CD4-positive, alpha-beta T cell (primary cell): ENCODE measurements around the gene PGRMC2. TPM values are rescaled to one million over a fixed set of nuclear protein-coding genes. Genes with fewer than 3 reads are reported as not detected.
"Not testable (repeated sequence)": the region's sequence is repeated elsewhere in the genome, so short reads cannot be mapped to it uniquely, and the experiment has no call there.

Experiments used
- ATAC-seq: fragments of 200-7000 bp; cut with Tn5 transposase; one replicate; pipeline ENCODE4 v1.10.0; 2022; ENCODE audit warnings: mild to moderate bottlenecking; ENCODE audit not compliant: poor library complexity
- CTCF ChIA-PET: fragments of 350-600 bp; sonication (Branson Sonifier 250); formaldehyde crosslinking; loops from one replicate; lab custom pipeline; 2021; ENCODE audit warnings: antibody characterized with exemption, inconsistent platforms; lab: Charles Lee
- POLR2A ChIA-PET: fragments of 350-600 bp; sonication (Branson Sonifier 250); formaldehyde crosslinking; loops from one replicate; lab custom pipeline; 2021; ENCODE audit warnings: antibody characterized with exemption, inconsistent platforms; lab: Charles Lee
- DNase-seq, 14 experiments: peaks; one replicate each; pipeline ENCODE4 v3.0.0-alpha.2; 2013 to 2020; ENCODE audit warnings: mixed read lengths in 2 of 14
- H3K27ac ChIP-seq, 2 donors: one replicate each; pipeline versions ENCODE4 v1.5.1 to v1.7.0; 2013; ENCODE audit warnings: low read length in 2 of 2, low read depth in 1 of 2, mild to moderate bottlenecking in 1 of 2
- H3K27me3 ChIP-seq, 2 experiments: 1 replicate in 1 of 2; 2 replicates in 1 of 2; pipeline versions ENCODE4 v1.6.1 to v1.7.0; 2013; ENCODE audit warnings: low read length in 2 of 2, control low read depth in 1 of 2, mild to moderate bottlenecking in 1 of 2, moderate library complexity in 1 of 2; ENCODE audit not compliant: insufficient read depth in 2 of 2, control insufficient read depth in 1 of 2
- H3K36me3 ChIP-seq: one replicate; pipeline ENCODE4 v1.6.1; 2013; ENCODE audit warnings: low read length, control low read depth; ENCODE audit not compliant: insufficient read depth
- H3K4me1 ChIP-seq: one replicate; pipeline ENCODE4 v1.6.1; 2013; ENCODE audit warnings: low read length, control low read depth; ENCODE audit not compliant: insufficient read depth
- H3K4me3 ChIP-seq: one replicate; pipeline ENCODE4 v1.5.1; 2013; ENCODE audit warnings: mild to moderate bottlenecking, low read length, moderate library complexity
- H3K9me3 ChIP-seq, 2 experiments: 1 replicate in 1 of 2; 2 replicates in 1 of 2; pipeline versions ENCODE4 v1.6.1 to v1.7.0; 2013; ENCODE audit warnings: low read length in 2 of 2, mild to moderate bottlenecking in 2 of 2, control low read depth in 1 of 2, moderate library complexity in 1 of 2; ENCODE audit not compliant: control insufficient read depth in 1 of 2, insufficient read depth in 1 of 2
- H3K27ac Mint-ChIP-seq: one replicate; pipeline ENCODE4 v1.8.0; 2020; ENCODE audit warnings: mixed read lengths
- H3K27me3 Mint-ChIP-seq: one replicate; pipeline ENCODE4 v1.8.0; 2021; ENCODE audit warnings: mixed read lengths
- H3K36me3 Mint-ChIP-seq: one replicate; pipeline ENCODE4 v1.8.0; 2021; ENCODE audit warnings: low read depth, mixed read lengths
- H3K4me1 Mint-ChIP-seq: one replicate; pipeline ENCODE4 v1.8.0; 2021; ENCODE audit warnings: low read depth, mixed read lengths
- H3K4me3 Mint-ChIP-seq: one replicate; pipeline ENCODE4 v1.8.0; 2020; ENCODE audit warnings: mild to moderate bottlenecking, mixed read lengths
- H3K9me3 Mint-ChIP-seq: one replicate; pipeline ENCODE4 v1.8.0; 2020; ENCODE audit warnings: mixed read lengths
- intact Hi-C, 2 experiments: fragments of 100-400 bp; cut with DNase I in 1 of 2; cut with micrococcal nuclease in 1 of 2; formaldehyde crosslinking; loops; one replicate each; pipeline versions ENCODE4 v1.15.1 to v1.9.0; 2023 to 2025; cut with DNase I, micrococcal nuclease
- total RNA-seq, 174 experiments: library from RNA in 2 of 174; stranded (reverse) in 2 of 174; gene quantifications; one replicate each; pipeline ENCODE4 v1.2.3 and lab custom pipeline; 2021 to 2026
- TF ChIP-seq, protein P1 (sequence below): fragments of 200-600 bp; IDR thresholded peaks from one replicate; pipeline ENCODE4 v1.8.0; 2022; ENCODE audit warnings: antibody characterized with exemption, mild to moderate bottlenecking

PGRMC2 gene
- total RNA-seq, 2 experiments from 2014 or later, result 92.8 to 99.9 TPM

- intact Hi-C loops, result no loop called here
- Mint-ChIP-seq H3K27me3 (peaks cover 3% of the 10 kb centered on the region), H3K36me3 (no peaks in the 10 kb centered on the region), H3K4me1 (no peaks in the 10 kb centered on the region), H3K27ac (no peak overlapping the region), H3K9me3 (peaks cover 7% of the 10 kb centered on the region), H3K4me3 (no peak overlapping the region)
- H3K27me3 ChIP-seq, result no peaks in the 10 kb centered on the region
- ATAC-seq, result no peak
- TF ChIP-seq, protein P1, sequence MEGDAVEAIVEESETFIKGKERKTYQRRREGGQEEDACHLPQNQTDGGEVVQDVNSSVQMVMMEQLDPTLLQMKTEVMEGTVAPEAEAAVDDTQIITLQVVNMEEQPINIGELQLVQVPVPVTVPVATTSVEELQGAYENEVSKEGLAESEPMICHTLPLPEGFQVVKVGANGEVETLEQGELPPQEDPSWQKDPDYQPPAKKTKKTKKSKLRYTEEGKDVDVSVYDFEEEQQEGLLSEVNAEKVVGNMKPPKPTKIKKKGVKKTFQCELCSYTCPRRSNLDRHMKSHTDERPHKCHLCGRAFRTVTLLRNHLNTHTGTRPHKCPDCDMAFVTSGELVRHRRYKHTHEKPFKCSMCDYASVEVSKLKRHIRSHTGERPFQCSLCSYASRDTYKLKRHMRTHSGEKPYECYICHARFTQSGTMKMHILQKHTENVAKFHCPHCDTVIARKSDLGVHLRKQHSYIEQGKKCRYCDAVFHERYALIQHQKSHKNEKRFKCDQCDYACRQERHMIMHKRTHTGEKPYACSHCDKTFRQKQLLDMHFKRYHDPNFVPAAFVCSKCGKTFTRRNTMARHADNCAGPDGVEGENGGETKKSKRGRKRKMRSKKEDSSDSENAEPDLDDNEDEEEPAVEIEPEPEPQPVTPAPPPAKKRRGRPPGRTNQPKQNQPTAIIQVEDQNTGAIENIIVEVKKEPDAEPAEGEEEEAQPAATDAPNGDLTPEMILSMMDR, result no peak
- H3K4me1 ChIP-seq, result no peaks in the 10 kb centered on the region
- H3K36me3 ChIP-seq, result no peaks in the 10 kb centered on the region
- H3K4me3 ChIP-seq, result no peak overlapping the region
- ChIA-PET POLR2A (no interaction called here), CTCF (no interaction called here)
- H3K27ac ChIP-seq, result no peak overlapping the region
- H3K9me3 ChIP-seq, result peaks cover 0 to 6% of the 10 kb centered on the region in 2 experiments
- no peak for DNase-seq
These were observed 39.7 kb downstream of the PGRMC2 start for GRCh38 chr4:128247906-128248305.

DNA sequence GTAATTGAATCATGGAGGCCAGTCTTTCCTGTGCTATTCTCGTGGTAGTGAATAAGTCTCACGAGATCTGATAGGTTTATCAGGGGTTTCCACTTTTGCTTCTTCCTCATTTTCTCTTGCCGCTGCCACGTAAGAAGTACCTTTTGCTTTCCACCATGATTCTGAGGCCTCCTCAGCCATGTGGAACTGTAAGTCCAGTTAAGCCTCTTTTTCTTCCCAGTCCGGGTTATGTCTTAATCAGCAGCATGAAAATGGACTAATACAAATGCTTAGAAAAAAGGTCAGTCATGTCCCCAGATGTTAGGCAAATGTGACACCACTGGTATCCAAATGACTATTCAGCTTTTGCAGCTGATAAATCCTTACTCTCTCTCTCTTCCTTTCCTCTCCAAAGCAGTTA, 42.2 kb downstream of the PGRMC2 start:
- H3K27ac ChIP-seq, intact Hi-C loops, H3K27ac Mint-ChIP-seq, H3K4me3 ChIP-seq, H3K36me3 ChIP-seq, ATAC-seq, DNase-seq, H3K9me3 ChIP-seq, H3K4me1 ChIP-seq, POLR2A ChIA-PET, H3K36me3 Mint-ChIP-seq, H3K4me3 Mint-ChIP-seq, CTCF ChIA-PET, H3K27me3 ChIP-seq, H3K9me3 Mint-ChIP-seq, H3K4me1 Mint-ChIP-seq: not testable (repeated sequence)
- peaks cover 15% of the 10 kb centered on the region for H3K27me3 Mint-ChIP-seq

DNA sequence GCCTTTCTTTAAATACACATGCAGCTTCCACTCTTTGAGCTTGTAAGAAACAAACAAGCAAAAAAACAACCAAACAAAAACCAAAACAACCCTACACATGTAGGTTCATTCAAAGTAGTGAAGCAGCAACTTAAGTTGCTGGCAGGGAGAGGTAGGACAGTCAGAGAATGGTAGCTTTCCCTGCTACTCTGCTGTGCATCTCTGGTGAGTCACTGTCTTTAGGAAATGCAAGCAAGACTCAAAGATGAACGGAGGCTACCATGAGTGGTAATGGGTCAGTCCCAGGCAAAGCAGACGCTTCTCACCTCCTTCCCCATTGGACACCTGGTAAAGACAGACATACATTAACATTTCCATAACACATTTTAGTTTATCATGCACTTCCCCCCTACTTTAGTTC, 43.2 kb downstream of the PGRMC2 start:
- H3K4me3 ChIP-seq, result no peak overlapping the region
- H3K36me3 ChIP-seq, result no peaks in the 10 kb centered on the region
- H3K27ac Mint-ChIP-seq, result no peak overlapping the region
- H3K4me1 Mint-ChIP-seq, result no peaks in the 10 kb centered on the region
- H3K4me3 Mint-ChIP-seq, result no peak overlapping the region
- TF ChIP-seq, protein P1, result no peak
- DNase-seq, result no peak
- ChIA-PET POLR2A (no interaction called here), CTCF (no interaction called here)
- no peaks in the 10 kb centered on the region for H3K36me3 Mint-ChIP-seq
- H3K9me3 Mint-ChIP-seq, result peaks cover 3% of the 10 kb centered on the region
- intact Hi-C loops, result no loop called here
- peaks cover 0 to 3% of the 10 kb centered on the region in 2 experiments for H3K9me3 ChIP-seq
- ATAC-seq, result no peak
- peaks cover 16% of the 10 kb centered on the region for H3K27me3 Mint-ChIP-seq
- H3K4me1 ChIP-seq, result no peaks in the 10 kb centered on the region
- no peak overlapping the region for H3K27ac ChIP-seq
- H3K27me3 ChIP-seq, result no peaks in the 10 kb centered on the region

DNA sequence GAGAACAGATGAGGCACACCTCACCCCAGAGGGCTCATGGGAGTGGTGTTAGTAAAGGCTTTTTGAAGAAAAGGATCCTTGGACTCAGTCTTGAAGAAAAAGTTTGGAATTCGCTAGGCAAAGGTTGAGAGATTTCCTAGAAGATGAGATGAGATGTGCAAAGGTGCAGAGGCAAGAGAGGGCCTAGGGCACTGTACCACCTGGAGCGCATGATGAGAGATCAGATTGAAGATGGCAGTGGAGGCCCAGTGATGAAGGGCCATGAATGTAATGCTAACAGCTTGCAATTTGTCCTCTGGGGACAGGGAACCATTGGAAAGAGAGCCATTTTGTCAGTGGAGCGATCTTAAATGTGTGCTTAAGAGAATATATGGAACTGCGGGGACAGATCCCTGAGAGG, 45.0 kb downstream of the PGRMC2 start:
- H3K27ac Mint-ChIP-seq, result no peak overlapping the region
- intact Hi-C loops, result no loop called here
- H3K36me3 ChIP-seq, result no peaks in the 10 kb centered on the region
- H3K9me3 Mint-ChIP-seq, result no peaks in the 10 kb centered on the region
- no peaks in the 10 kb centered on the region for H3K4me1 Mint-ChIP-seq
- H3K4me1 ChIP-seq, result no peaks in the 10 kb centered on the region
- CTCF ChIA-PET, result no interaction called here
- DNase-seq (no peak), ATAC-seq (no peak)
- no peaks in the 10 kb centered on the region for H3K9me3 ChIP-seq
- POLR2A ChIA-PET, result no interaction called here
- H3K4me3 Mint-ChIP-seq, result no peak overlapping the region
- no peak overlapping the region for H3K4me3 ChIP-seq
- no peaks in the 10 kb centered on the region for H3K36me3 Mint-ChIP-seq
- H3K27ac ChIP-seq, result no peak overlapping the region
- no peaks in the 10 kb centered on the region for H3K27me3 ChIP-seq
- TF ChIP-seq, protein P1, result no peak
- H3K27me3 Mint-ChIP-seq, result peaks cover 19% of the 10 kb centered on the region
